Brain microvascular endothelial cell (primary cell): Measurements from ENCODE around the gene TARBP1.
A peak's percentile ranks its signal among the peaks of the same experiment; 100 is the strongest.

Experiments used
- DNase-seq: peaks from one replicate; pipeline ENCODE4 v3.0.0-alpha.2; 2020
- H3K27ac ChIP-seq: fragments of 250-450 bp; sonication (Bioruptor Pico); 2 replicates; pipeline ENCODE4 v1.5.1; 2020; ENCODE audit warnings: mild to moderate bottlenecking, moderate library complexity
- H3K27me3 ChIP-seq: fragments of 250-450 bp; sonication (Bioruptor Pico); replicated peaks from 2 replicates; pipeline ENCODE4 v1.5.1; 2020; ENCODE audit warnings: mild to moderate bottlenecking
- H3K36me3 ChIP-seq: fragments of 250-450 bp; sonication (Bioruptor Pico); replicated peaks from 2 replicates; pipeline ENCODE4 v1.5.1; 2020; ENCODE audit warnings: mild to moderate bottlenecking
- H3K4me3 ChIP-seq: 2 replicates; pipeline ENCODE4 v1.5.1; 2011; ENCODE audit warnings: low read depth, mild to moderate bottlenecking, control low read depth, low read length, moderate library complexity
- in situ Hi-C: cut with HindIII; loops from 2 replicates; pipeline ENCODE4 v1.10.0; 2017; ENCODE audit warnings: low sequenced_read_pairs, low pct_ligation_motif_present
- TF ChIP-seq, protein P1 (sequence below): IDR thresholded peaks from 2 replicates; pipeline ENCODE4 v1.5.1; 2011; ENCODE audit warnings: low read depth, mild to moderate bottlenecking, moderate library complexity, low read length, control low read depth, inconsistent platforms; ENCODE audit errors: missing control alignments

TARBP1 gene

GRCh38 chr1:234489007-234489697, 10.2 kb upstream of the TARBP1 start:
- H3K27ac ChIP-seq, result no peak overlapping the region
- H3K4me3 ChIP-seq, result no peak overlapping the region
- in situ Hi-C loops, result loop anchor here (25.0 kb wide), 1 partner anchor 598 kb away; no protein-coding TSS in a partner anchor
- TF ChIP-seq, protein P1, sequence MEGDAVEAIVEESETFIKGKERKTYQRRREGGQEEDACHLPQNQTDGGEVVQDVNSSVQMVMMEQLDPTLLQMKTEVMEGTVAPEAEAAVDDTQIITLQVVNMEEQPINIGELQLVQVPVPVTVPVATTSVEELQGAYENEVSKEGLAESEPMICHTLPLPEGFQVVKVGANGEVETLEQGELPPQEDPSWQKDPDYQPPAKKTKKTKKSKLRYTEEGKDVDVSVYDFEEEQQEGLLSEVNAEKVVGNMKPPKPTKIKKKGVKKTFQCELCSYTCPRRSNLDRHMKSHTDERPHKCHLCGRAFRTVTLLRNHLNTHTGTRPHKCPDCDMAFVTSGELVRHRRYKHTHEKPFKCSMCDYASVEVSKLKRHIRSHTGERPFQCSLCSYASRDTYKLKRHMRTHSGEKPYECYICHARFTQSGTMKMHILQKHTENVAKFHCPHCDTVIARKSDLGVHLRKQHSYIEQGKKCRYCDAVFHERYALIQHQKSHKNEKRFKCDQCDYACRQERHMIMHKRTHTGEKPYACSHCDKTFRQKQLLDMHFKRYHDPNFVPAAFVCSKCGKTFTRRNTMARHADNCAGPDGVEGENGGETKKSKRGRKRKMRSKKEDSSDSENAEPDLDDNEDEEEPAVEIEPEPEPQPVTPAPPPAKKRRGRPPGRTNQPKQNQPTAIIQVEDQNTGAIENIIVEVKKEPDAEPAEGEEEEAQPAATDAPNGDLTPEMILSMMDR, result no peak
- no peak for DNase-seq
- H3K36me3 ChIP-seq, result no peaks in the 10 kb centered on the region
- H3K27me3 ChIP-seq, result no peaks in the 10 kb centered on the region

- Histone ChIP-seq H3K27ac (no peak overlapping the region), H3K36me3 (no peaks in the 10 kb centered on the region), H3K4me3 (no peak overlapping the region), H3K27me3 (no peaks in the 10 kb centered on the region)
- no peak for DNase-seq
- TF ChIP-seq, protein P1, result no peak
- in situ Hi-C loops, result loop anchor here (25.0 kb wide), 1 partner anchor 599 kb away; no protein-coding TSS in a partner anchor
These were observed 9.4 kb upstream of the TARBP1 start for GRCh38 chr1:234488054-234489006.

DNA sequence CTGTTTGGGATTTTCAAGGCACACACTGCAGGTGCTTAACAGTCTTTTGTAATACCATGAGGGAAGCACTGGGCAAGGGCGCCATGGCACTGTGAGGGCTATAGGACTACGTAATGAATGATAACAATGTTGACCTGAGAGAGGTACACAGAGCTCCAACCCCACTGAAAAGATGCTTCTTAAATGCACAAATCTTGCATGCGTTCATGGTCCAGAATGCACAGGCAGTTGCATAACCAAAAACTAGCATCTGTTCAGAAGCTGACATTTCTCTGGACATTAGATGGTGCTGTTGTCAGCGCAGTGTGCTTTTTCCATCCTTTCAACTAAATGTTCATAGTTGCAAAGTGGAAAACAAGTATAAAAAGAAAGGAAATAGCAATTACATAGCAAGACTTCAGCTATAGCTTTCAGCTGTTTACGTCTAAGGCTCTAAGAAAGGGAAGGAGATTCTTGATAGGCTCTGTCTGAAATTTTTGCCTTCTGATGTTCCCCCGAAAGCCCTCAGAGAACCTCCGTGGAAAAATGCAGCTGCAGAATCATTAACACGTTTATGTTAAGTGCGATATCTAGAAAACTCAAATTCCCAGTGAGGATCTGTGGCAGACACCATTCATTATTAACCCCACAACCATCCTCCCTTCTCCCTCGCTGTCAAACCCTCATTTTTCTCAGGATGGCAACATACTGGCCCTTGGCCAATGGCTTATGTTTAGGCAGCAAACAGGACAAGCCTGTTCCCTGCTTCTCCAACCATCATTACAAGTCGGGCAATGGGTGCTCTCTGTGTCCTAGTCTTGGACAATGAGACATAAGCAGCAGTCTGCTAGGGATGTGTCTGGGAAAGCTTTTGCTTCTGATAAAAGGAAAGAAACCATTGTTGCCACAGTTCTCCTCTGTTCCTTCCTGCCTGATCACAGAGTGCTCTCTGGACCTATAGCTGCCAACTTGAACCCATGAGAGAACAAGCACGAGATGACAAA, 8.2 kb upstream of the TARBP1 start:
- Histone ChIP-seq H3K27me3 (no peaks in the 10 kb centered on the region), H3K36me3 (no peaks in the 10 kb centered on the region), H3K27ac (no peak overlapping the region), H3K4me3 (no peak overlapping the region)
- in situ Hi-C loops, result loop anchor here (25.0 kb wide), 1 partner anchor 600 kb away; no protein-coding TSS in a partner anchor
- peak; percentile 66 for DNase-seq
- TF ChIP-seq, protein P1, result peak; percentile 77

- Histone ChIP-seq H3K36me3 (no peaks in the 10 kb centered on the region), H3K27me3 (no peaks in the 10 kb centered on the region), H3K27ac (no peak overlapping the region), H3K4me3 (no peak overlapping the region)
- in situ Hi-C loops, result loop anchor here (25.0 kb wide), 1 partner anchor 602 kb away; no protein-coding TSS in a partner anchor
- DNase-seq, result no peak
- TF ChIP-seq, protein P1, result no peak
These were observed 6.2 kb upstream of the TARBP1 start for GRCh38 chr1:234484991-234485739.
